ENCODE measurements around the gene FAM200B. TPM values are rescaled to one million over a fixed set of nuclear protein-coding genes. Genes with fewer than 3 reads are reported as not detected.

The FAM200B gene
- polyA plus RNA-seq, 1 donor (not counting 4 experiments of a cell fraction or from before 2014, with no cell fraction given) = 36.6 TPM

GRCh38 chr4:15712214-15712613 lies 30.6 kb downstream of the FAM200B start:
- no peaks in the 10 kb centered on the region for H3K4me1 ChIP-seq (ENCODE audit: control insufficient read depth, extremely low read depth, insufficient read depth, low read length)
- H4K20me1 ChIP-seq (ENCODE audit: control insufficient read depth, extremely low read depth, insufficient read depth, low read length) = no peaks in the 10 kb centered on the region
- no peak overlapping the region for H3K4me2 ChIP-seq (ENCODE audit: control insufficient read depth, extremely low read depth, insufficient read depth, low read depth, low read length)
- no peaks in the 10 kb centered on the region for H3K36me3 ChIP-seq (ENCODE audit: control insufficient read depth in 2 of 2, extremely low read depth in 1 of 2, insufficient read depth in 2 of 2, low read length in 2 of 2)
- H3K79me2 ChIP-seq (ENCODE audit: control insufficient read depth, insufficient read depth, low read length) = no peaks in the 10 kb centered on the region
- dilution Hi-C loops (cut with MboI; ENCODE audit: extremely low pct_ligation_motif_present, low sequenced_read_pairs) = no loop called here
- H3K9ac ChIP-seq (ENCODE audit: control insufficient read depth, extremely low read depth, insufficient read depth, low read length) = no peak overlapping the region
- no peaks in the 10 kb centered on the region for H3K27me3 ChIP-seq (ENCODE audit: control insufficient read depth, extremely low read depth, insufficient read depth, low read length)
- H3K9me3 ChIP-seq (ENCODE audit: control insufficient read depth, low read depth, low read length) = no peaks in the 10 kb centered on the region
- no peaks in the 10 kb centered on the region for H3K9me1 ChIP-seq (ENCODE audit: control insufficient read depth, extremely low read depth, insufficient read depth, low read length)
- DNase-seq (ENCODE audit: low read depth, low spot score) = no peak
- FAIRE-seq = no peak
- no peak overlapping the region for H3K4me3 ChIP-seq (ENCODE audit: control insufficient read depth in 2 of 3, extremely low read depth in 1 of 3, insufficient read depth in 2 of 3, low read depth in 1 of 3, low read length in 3 of 3)
- TF ChIP-seq EZH2 (IDR thresholded peaks at IDR 0.05; ENCODE audit: low read length) (no peak), CTCF (optimal IDR thresholded peaks at IDR 0.05 in 1 of 3, IDR thresholded peaks at IDR 0.05 in 1 of 3, conservative IDR thresholded peaks at IDR 0.05 in 1 of 3; ENCODE audit: extremely low read depth in 1 of 3, insufficient read depth in 2 of 3, low read length in 3 of 3) (no peak)
- H3K27ac ChIP-seq (ENCODE audit: control insufficient read depth, insufficient read depth, low read length) = no peak overlapping the region
- H2AFZ ChIP-seq (ENCODE audit: control insufficient read depth, low read length) = no peak overlapping the region

GRCh38 chr4:15714141-15714540 lies 32.5 kb downstream of the FAM200B start:
- Histone ChIP-seq H3K27ac (ENCODE audit: control insufficient read depth, insufficient read depth, low read length) (no peak overlapping the region), H3K36me3 (ENCODE audit: control insufficient read depth in 2 of 2, extremely low read depth in 1 of 2, insufficient read depth in 2 of 2, low read length in 2 of 2) (no peaks in the 10 kb centered on the region), H3K9ac (ENCODE audit: control insufficient read depth, extremely low read depth, insufficient read depth, low read length) (no peak overlapping the region), H2AFZ (ENCODE audit: control insufficient read depth, low read length) (no peak overlapping the region), H3K4me3 (ENCODE audit: control insufficient read depth in 2 of 3, extremely low read depth in 1 of 3, insufficient read depth in 2 of 3, low read depth in 1 of 3, low read length in 3 of 3) (no peak overlapping the region), H4K20me1 (ENCODE audit: control insufficient read depth, extremely low read depth, insufficient read depth, low read length) (no peaks in the 10 kb centered on the region), H3K27me3 (ENCODE audit: control insufficient read depth, extremely low read depth, insufficient read depth, low read length) (no peaks in the 10 kb centered on the region), H3K79me2 (ENCODE audit: control insufficient read depth, insufficient read depth, low read length) (no peaks in the 10 kb centered on the region), H3K4me1 (ENCODE audit: control insufficient read depth, extremely low read depth, insufficient read depth, low read length) (no peaks in the 10 kb centered on the region), H3K4me2 (ENCODE audit: control insufficient read depth, extremely low read depth, insufficient read depth, low read depth, low read length) (no peak overlapping the region), H3K9me1 (ENCODE audit: control insufficient read depth, extremely low read depth, insufficient read depth, low read length) (no peaks in the 10 kb centered on the region), H3K9me3 (ENCODE audit: control insufficient read depth, low read depth, low read length) (no peaks in the 10 kb centered on the region)
- dilution Hi-C loops (cut with MboI; ENCODE audit: extremely low pct_ligation_motif_present, low sequenced_read_pairs) = no loop called here
- TF ChIP-seq EZH2 (IDR thresholded peaks at IDR 0.05; ENCODE audit: low read length) (no peak), CTCF (optimal IDR thresholded peaks at IDR 0.05 in 1 of 3, IDR thresholded peaks at IDR 0.05 in 1 of 3, conservative IDR thresholded peaks at IDR 0.05 in 1 of 3; ENCODE audit: extremely low read depth in 1 of 3, insufficient read depth in 2 of 3, low read length in 3 of 3) (no peak)
- DNase-seq (ENCODE audit: low read depth, low spot score) = no peak
- FAIRE-seq = no peak

Measured in keratinocyte (primary cell).